Activated T-cell treated with anti-CD3 and anti-CD28 coated beads, Interleukin-2, amount 50 U/mL, for 24 hours (primary cell): ENCODE results near the gene RBM6.
"Not testable (repeated sequence)": the region's sequence is repeated elsewhere in the genome, so short reads cannot be mapped to it uniquely, and the experiment has no call there.

Experiments
- DNase-seq: peaks from one replicate; pipeline ENCODE4 v3.0.0-alpha.2; 2020
- H3K27ac Mint-ChIP-seq: 2 replicates; pipeline ENCODE4 v1.8.0; 2020; ENCODE audit warnings: mild to moderate bottlenecking, mixed read lengths
- H3K27me3 Mint-ChIP-seq: 2 replicates; pipeline ENCODE4 v1.8.0; 2020; ENCODE audit warnings: mixed read lengths
- H3K36me3 Mint-ChIP-seq: 2 replicates; pipeline ENCODE4 v1.8.0; 2020; ENCODE audit warnings: low read depth, mixed read lengths
- H3K4me1 Mint-ChIP-seq: 2 replicates; pipeline ENCODE4 v1.8.0; 2020; ENCODE audit warnings: low read depth, mixed read lengths
- H3K4me3 Mint-ChIP-seq: 2 replicates; pipeline ENCODE4 v1.8.0; 2020; ENCODE audit warnings: mild to moderate bottlenecking, moderate library complexity, mixed read lengths
- H3K9me3 Mint-ChIP-seq: 2 replicates; pipeline ENCODE4 v1.8.0; 2020; ENCODE audit warnings: mixed read lengths

Gene RBM6

GRCh38 chr3:49997862-49998261 lies 57.9 kb downstream of the RBM6 start:
- H3K36me3 Mint-ChIP-seq, result peaks cover 66% of the 10 kb centered on the region
- H3K4me3 Mint-ChIP-seq, result no peak overlapping the region
- H3K27ac Mint-ChIP-seq, result peak overlapping the region; percentile 35

DNA sequence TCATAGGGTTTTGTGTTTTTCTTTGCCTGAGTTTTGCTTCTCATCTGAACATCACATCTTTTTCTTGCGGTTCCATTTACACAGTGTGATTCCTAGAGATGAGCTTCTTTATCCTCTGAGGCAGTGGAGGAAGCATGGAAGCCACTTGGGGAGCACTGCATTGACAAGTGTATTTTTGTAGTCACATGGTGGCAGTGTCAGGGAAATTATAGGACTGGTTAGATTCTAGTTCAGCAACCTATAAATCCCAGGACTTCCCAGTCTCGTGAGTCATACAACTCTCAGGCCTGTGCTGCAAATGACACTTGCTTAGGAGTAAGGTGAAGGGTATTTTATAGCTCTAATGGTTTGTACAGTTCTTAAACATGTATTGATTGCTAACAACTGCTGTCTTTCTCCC lies 58.4 kb downstream of the RBM6 start:
- H3K36me3 Mint-ChIP-seq, result peaks cover 68% of the 10 kb centered on the region
- peaks cover 19% of the 10 kb centered on the region for H3K4me1 Mint-ChIP-seq
- no peaks in the 10 kb centered on the region for H3K27me3 Mint-ChIP-seq
- H3K27ac Mint-ChIP-seq, result peak overlapping the region; percentile 35
- no peak for DNase-seq
- no peaks in the 10 kb centered on the region for H3K9me3 Mint-ChIP-seq
- H3K4me3 Mint-ChIP-seq, result no peak overlapping the region

More at GRCh38 chr3:49997862-49998261, 57.9 kb downstream of the RBM6 start:
- no peak for DNase-seq
- no peaks in the 10 kb centered on the region for H3K9me3 Mint-ChIP-seq
- H3K4me1 Mint-ChIP-seq, result peaks cover 19% of the 10 kb centered on the region
- H3K27me3 Mint-ChIP-seq, result no peaks in the 10 kb centered on the region

- DNase-seq, result no peak
- H3K4me1 Mint-ChIP-seq, result peaks cover 17% of the 10 kb centered on the region
- no peak overlapping the region for H3K27ac Mint-ChIP-seq
- no peak overlapping the region for H3K4me3 Mint-ChIP-seq
- no peaks in the 10 kb centered on the region for H3K27me3 Mint-ChIP-seq
- H3K9me3 Mint-ChIP-seq, result no peaks in the 10 kb centered on the region
- H3K36me3 Mint-ChIP-seq, result peaks cover 69% of the 10 kb centered on the region
Observed at GRCh38 chr3:50001511-50001910, 61.6 kb downstream of the RBM6 start.

GRCh38 chr3:50003216-50003615 lies 63.3 kb downstream of the RBM6 start:
- Mint-ChIP-seq H3K27me3 (no peaks in the 10 kb centered on the region), H3K4me3 (no peak overlapping the region), H3K27ac (no peak overlapping the region), H3K4me1 (peaks cover 5% of the 10 kb centered on the region), H3K9me3 (no peaks in the 10 kb centered on the region), H3K36me3 (peaks cover 72% of the 10 kb centered on the region)
- no peak for DNase-seq

DNA sequence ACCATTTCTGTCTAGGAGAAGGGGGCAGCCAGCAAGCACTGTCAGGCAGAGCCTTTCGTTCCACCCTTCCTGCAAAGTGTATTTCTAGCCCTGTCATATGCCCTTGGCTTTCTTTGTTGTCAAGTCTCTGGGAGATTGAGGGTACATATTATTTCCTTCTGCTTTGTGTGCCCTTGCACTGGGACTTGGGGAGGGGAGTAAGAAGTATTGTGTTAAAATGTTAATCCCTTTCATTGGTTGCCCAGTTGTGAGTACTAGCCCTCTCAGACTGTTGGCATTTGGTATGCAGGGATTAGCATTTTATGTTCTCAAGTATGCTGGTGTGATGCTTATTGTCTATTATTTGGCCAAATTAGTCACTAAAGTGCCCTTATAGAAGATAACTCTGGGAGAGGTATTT lies 63.9 kb downstream of the RBM6 start:
- H3K27ac Mint-ChIP-seq, result no peak overlapping the region
- no peaks in the 10 kb centered on the region for H3K27me3 Mint-ChIP-seq
- H3K36me3 Mint-ChIP-seq, result peaks cover 72% of the 10 kb centered on the region
- H3K4me3 Mint-ChIP-seq, result no peak overlapping the region
- no peaks in the 10 kb centered on the region for H3K9me3 Mint-ChIP-seq
- H3K4me1 Mint-ChIP-seq, result no peaks in the 10 kb centered on the region
- DNase-seq, result no peak

GRCh38 chr3:50008931-50009330 lies 69.0 kb downstream of the RBM6 start:
- no peaks in the 10 kb centered on the region for H3K27me3 Mint-ChIP-seq
- no peak overlapping the region for H3K4me3 Mint-ChIP-seq
- DNase-seq, result no peak
- no peak overlapping the region for H3K27ac Mint-ChIP-seq
- H3K4me1 Mint-ChIP-seq, result no peaks in the 10 kb centered on the region
- H3K9me3 Mint-ChIP-seq, result no peaks in the 10 kb centered on the region
- peaks cover 63% of the 10 kb centered on the region for H3K36me3 Mint-ChIP-seq

GRCh38 chr3:50010959-50011358 lies 71.0 kb downstream of the RBM6 start:
- Mint-ChIP-seq H3K36me3 (peaks cover 60% of the 10 kb centered on the region), H3K27ac (peak overlapping the region; percentile 20), H3K4me3 (no peak overlapping the region), H3K9me3 (no peaks in the 10 kb centered on the region), H3K27me3 (no peaks in the 10 kb centered on the region), H3K4me1 (peaks cover 3% of the 10 kb centered on the region)
- DNase-seq, result no peak

DNA sequence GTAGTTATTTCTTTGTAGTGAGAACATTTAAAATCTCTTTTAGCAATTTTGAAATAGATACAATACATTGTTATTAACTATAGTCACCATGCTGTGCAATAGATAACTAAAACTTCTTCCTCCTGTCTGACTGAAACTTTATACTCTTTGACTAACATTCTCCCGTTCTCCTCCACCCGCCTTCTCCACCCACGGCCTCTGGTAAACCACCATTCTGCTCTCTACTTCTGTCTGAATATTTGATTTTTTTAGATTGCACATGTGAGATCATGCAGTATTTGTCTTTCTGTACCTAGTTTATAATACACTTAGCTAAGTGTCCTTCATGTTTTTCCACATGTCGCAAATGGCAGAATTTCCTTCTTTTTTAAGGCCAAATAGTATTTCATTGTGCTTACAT lies 76.0 kb downstream of the RBM6 start:
- Mint-ChIP-seq H3K4me3 (no peak overlapping the region), H3K9me3 (no peaks in the 10 kb centered on the region), H3K27me3 (no peaks in the 10 kb centered on the region), H3K36me3 (peaks cover 74% of the 10 kb centered on the region), H3K4me1 (peaks cover 6% of the 10 kb centered on the region), H3K27ac (no peak overlapping the region)
- DNase-seq, result no peak

DNA sequence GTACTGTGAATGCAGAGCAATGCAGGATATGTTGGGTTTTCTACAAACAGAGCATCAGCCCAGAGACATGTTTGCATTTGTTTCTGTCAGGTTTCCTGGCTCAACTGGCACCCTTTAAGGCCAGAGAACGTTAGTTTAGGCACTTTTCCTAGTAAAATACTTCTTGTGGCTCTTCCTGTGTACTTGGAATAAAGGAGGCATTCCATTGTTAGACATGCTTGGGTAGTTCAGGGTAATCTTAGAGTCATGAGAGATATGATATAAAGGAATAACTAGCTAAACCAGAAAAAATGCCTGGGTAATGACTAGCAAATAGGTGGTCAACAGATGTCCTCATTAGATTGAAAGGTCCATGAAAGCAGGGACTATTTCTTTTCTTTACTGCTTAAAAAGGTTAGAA lies 88.4 kb downstream of the RBM6 start:
- peaks cover 55% of the 10 kb centered on the region for H3K36me3 Mint-ChIP-seq
- H3K9me3 Mint-ChIP-seq, result no peaks in the 10 kb centered on the region
- DNase-seq, result no peak
- peaks cover 3% of the 10 kb centered on the region for H3K4me1 Mint-ChIP-seq
- no peak overlapping the region for H3K27ac Mint-ChIP-seq
- H3K4me3 Mint-ChIP-seq, result no peak overlapping the region
- H3K27me3 Mint-ChIP-seq, result no peaks in the 10 kb centered on the region

DNA sequence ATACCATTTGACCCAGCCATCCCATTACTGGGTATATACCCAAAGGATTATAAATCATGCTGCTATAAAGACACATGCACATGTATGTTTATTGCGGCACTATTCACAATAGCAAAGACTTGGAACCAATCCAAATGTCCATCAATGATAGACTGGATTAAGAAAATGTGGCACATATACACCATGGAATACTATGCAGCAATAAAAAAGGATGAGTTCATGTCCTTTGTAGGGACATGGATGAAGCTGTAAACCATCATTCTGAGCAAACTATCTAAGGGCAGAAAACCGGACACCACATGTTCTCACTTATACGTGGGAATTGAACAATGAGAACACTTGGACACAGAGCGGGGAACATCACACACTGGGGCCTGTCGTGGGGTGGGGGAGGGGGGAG lies 91.3 kb downstream of the RBM6 start:
- not testable (repeated sequence) for H3K27ac Mint-ChIP-seq, H3K4me1 Mint-ChIP-seq, H3K27me3 Mint-ChIP-seq, DNase-seq, H3K4me3 Mint-ChIP-seq, H3K9me3 Mint-ChIP-seq
- peaks cover 51% of the 10 kb centered on the region for H3K36me3 Mint-ChIP-seq

DNA sequence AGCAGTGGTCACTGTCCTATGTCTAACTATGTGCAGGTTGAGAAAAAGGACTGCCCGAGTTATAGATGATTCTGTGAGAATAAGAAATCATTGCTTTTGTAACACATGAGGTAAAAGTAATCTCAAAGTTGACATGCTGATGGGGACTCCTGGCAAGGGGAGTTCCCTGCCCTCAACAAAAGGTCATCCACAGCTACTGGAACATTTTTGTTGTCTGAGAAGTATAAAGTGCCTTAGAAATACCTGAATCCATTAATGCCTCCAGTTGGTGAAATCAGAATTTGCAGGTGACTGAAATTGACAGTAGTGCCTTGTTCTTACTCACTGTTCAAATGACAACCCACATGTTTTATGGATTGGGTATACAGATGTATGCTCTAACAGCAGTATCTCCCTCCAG lies 105.0 kb downstream of the RBM6 start:
- peaks cover 60% of the 10 kb centered on the region for H3K36me3 Mint-ChIP-seq
- H3K9me3 Mint-ChIP-seq, result no peaks in the 10 kb centered on the region
- H3K27ac Mint-ChIP-seq, result peak overlapping the region; percentile 66

GRCh38 chr3:50047426-50047825 lies 107.5 kb downstream of the RBM6 start:
- Mint-ChIP-seq H3K4me3 (no peak overlapping the region), H3K27ac (peak overlapping the region; percentile 19), H3K9me3 (no peaks in the 10 kb centered on the region), H3K4me1 (peaks cover 11% of the 10 kb centered on the region), H3K36me3 (peaks cover 70% of the 10 kb centered on the region), H3K27me3 (no peaks in the 10 kb centered on the region)
- DNase-seq, result no peak

More for the DNA sequence above, 105.0 kb downstream of the RBM6 start:
- no peak for DNase-seq
- H3K27me3 Mint-ChIP-seq, result no peaks in the 10 kb centered on the region
- peaks cover 17% of the 10 kb centered on the region for H3K4me1 Mint-ChIP-seq
- no peak overlapping the region for H3K4me3 Mint-ChIP-seq

GRCh38 chr3:50050361-50050760 lies 110.4 kb downstream of the RBM6 start:
- H3K27ac Mint-ChIP-seq, result peak overlapping the region; percentile 41
- no peak overlapping the region for H3K4me3 Mint-ChIP-seq
- H3K36me3 Mint-ChIP-seq, result peaks cover 81% of the 10 kb centered on the region
- DNase-seq, result no peak
- H3K27me3 Mint-ChIP-seq, result no peaks in the 10 kb centered on the region
- no peaks in the 10 kb centered on the region for H3K9me3 Mint-ChIP-seq
- H3K4me1 Mint-ChIP-seq, result peaks cover 6% of the 10 kb centered on the region

DNA sequence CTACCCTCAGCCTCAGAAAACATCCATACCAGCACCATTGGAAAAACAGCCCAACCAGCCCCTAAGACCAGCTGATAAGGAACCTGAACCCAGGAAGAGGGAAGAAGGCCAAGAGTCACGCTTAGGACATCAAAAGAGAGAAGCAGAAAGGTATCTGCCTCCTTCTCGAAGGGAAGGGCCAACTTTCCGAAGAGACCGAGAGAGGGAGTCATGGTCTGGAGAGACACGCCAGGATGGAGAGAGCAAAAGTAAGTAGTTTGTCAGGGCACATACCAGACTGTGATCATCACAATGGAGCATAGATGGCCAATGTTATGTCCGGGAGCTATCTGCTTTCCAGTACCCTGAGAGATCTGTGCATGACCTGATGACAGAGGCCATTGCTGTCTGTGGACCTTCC lies 117.8 kb downstream of the RBM6 start:
- peaks cover 89% of the 10 kb centered on the region for H3K36me3 Mint-ChIP-seq
- no peaks in the 10 kb centered on the region for H3K27me3 Mint-ChIP-seq
- H3K27ac Mint-ChIP-seq, result peak overlapping the region; percentile 2
- DNase-seq, result no peak
- H3K9me3 Mint-ChIP-seq, result no peaks in the 10 kb centered on the region
- H3K4me1 Mint-ChIP-seq, result no peaks in the 10 kb centered on the region
- no peak overlapping the region for H3K4me3 Mint-ChIP-seq

- H3K9me3 Mint-ChIP-seq, result no peaks in the 10 kb centered on the region
- peak overlapping the region; percentile 62 for H3K27ac Mint-ChIP-seq
- peaks cover 91% of the 10 kb centered on the region for H3K36me3 Mint-ChIP-seq
- DNase-seq, result no peak
- H3K27me3 Mint-ChIP-seq, result no peaks in the 10 kb centered on the region
- no peak overlapping the region for H3K4me3 Mint-ChIP-seq
- H3K4me1 Mint-ChIP-seq, result no peaks in the 10 kb centered on the region
Observed at GRCh38 chr3:50068134-50068533, 128.2 kb downstream of the RBM6 start.

GRCh38 chr3:50078091-50078490 lies 138.1 kb downstream of the RBM6 start:
- Mint-ChIP-seq H3K4me3 (no peak overlapping the region), H3K36me3 (peaks cover 49% of the 10 kb centered on the region), H3K4me1 (peaks cover 18% of the 10 kb centered on the region), H3K27ac (peak overlapping the region; percentile 53), H3K9me3 (no peaks in the 10 kb centered on the region), H3K27me3 (no peaks in the 10 kb centered on the region)
- no peak for DNase-seq
